ENCODE results near the gene WIPI1.

- TF ChIP-seq CTCF (IDR thresholded peaks at IDR 0.05) (no peak), POLR2A (IDR thresholded peaks at IDR 0.05) (no peak)
Measured at GRCh38 chr17:68437979-68438822, 19.1 kb downstream of the WIPI1 start.

Measured in Peyer's patch (tissue), 4 donors.